ENCODE data around the gene CSRP1.
"Not testable (repeated sequence)": the region's sequence is repeated elsewhere in the genome, so short reads cannot be mapped to it uniquely, and the experiment has no call there.

The CSRP1 gene

DNA sequence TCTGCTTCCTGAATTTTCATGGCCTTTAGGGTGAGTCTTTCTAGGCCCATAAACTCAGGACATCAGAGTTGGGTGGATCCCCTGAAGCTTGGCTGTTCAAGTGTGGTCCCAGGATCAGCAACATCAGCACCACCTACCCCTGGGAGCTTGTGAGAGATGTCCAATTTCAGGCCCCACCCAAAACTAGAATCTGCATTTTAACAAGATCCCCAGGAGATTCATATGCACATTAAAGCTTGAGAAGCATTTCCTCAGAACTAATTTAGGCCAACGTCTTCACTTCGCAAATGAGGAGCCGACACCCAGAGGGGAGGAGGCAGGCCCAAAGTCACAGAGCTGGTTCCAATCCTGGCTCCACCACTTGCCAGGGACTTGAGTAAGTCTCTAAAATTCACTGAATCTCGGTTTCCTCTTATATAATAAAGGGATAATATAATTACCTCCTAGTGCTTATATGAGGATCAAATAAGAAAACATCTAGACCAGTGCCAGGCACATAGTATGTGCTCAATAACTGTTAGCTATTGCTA lies 27.7 kb downstream of the CSRP1 start:
- TF ChIP-seq, protein P1, sequence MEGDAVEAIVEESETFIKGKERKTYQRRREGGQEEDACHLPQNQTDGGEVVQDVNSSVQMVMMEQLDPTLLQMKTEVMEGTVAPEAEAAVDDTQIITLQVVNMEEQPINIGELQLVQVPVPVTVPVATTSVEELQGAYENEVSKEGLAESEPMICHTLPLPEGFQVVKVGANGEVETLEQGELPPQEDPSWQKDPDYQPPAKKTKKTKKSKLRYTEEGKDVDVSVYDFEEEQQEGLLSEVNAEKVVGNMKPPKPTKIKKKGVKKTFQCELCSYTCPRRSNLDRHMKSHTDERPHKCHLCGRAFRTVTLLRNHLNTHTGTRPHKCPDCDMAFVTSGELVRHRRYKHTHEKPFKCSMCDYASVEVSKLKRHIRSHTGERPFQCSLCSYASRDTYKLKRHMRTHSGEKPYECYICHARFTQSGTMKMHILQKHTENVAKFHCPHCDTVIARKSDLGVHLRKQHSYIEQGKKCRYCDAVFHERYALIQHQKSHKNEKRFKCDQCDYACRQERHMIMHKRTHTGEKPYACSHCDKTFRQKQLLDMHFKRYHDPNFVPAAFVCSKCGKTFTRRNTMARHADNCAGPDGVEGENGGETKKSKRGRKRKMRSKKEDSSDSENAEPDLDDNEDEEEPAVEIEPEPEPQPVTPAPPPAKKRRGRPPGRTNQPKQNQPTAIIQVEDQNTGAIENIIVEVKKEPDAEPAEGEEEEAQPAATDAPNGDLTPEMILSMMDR (IDR thresholded peaks at IDR 0.05; ENCODE audit: low read depth, low read length) = no peak
- DNase-seq (ENCODE audit: low read depth in 2 of 2) = no peak
- no peak overlapping the region for H3K4me3 ChIP-seq (replicated peaks in 1 of 2; ENCODE audit: low read depth in 2 of 2, low read length in 2 of 2)

- DNase-seq (ENCODE audit: low read depth in 2 of 2); H3K4me3 ChIP-seq (replicated peaks in 1 of 2; ENCODE audit: low read depth in 2 of 2, low read length in 2 of 2): not testable (repeated sequence)
Observed at GRCh38 chr1:201478666-201479065, 28.3 kb downstream of the CSRP1 start.

GRCh38 chr1:201476670-201477344 lies 30.1 kb downstream of the CSRP1 start:
- H3K4me3 ChIP-seq (replicated peaks in 1 of 2; ENCODE audit: low read depth in 2 of 2, low read length in 2 of 2) = no peak overlapping the region
- TF ChIP-seq, protein P1 (IDR thresholded peaks at IDR 0.05; ENCODE audit: low read depth, low read length) = no peak
- DNase-seq (ENCODE audit: low read depth in 2 of 2) = no peak

DNA sequence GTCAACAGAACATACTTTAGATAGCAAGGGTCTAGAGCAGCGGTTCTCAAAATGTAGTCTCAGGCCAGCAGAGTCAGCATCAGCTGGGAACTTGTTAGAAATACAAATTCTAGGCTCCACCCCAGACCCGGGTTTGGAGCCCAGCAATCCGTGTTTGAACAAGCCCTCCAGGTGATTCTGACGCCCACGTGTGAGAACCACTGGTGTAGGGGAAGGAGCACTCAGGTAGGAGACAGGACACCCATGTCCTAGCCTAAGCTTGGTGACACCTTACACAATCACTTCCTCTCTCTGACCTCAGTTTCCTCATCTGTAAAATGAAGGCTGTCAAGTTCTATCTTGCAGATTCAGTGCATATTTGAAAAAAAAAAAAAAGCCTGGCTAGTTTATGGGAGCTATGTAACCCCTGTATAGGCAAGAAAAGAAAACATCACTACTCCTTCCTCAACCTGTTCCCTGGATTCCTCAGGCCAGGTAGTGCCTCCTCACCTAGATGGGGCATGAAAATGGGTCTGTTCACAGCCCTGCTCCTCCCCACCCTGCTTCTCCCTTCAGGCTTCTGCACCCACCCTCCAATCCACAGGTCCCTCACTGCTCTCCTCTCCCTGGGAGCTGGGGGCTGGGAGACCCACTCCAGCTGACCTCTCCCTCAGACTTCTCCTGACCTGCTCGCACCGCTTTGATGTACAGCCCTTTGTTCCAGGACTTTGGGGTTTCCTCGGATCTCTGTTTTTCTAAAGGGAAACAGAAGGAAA lies 30.8 kb downstream of the CSRP1 start:
- no peak for DNase-seq (ENCODE audit: low read depth in 2 of 2)
- TF ChIP-seq, protein P1 (IDR thresholded peaks at IDR 0.05; ENCODE audit: low read depth, low read length) = no peak
- no peak overlapping the region for H3K4me3 ChIP-seq (replicated peaks in 1 of 2; ENCODE audit: low read depth in 2 of 2, low read length in 2 of 2)

DNA sequence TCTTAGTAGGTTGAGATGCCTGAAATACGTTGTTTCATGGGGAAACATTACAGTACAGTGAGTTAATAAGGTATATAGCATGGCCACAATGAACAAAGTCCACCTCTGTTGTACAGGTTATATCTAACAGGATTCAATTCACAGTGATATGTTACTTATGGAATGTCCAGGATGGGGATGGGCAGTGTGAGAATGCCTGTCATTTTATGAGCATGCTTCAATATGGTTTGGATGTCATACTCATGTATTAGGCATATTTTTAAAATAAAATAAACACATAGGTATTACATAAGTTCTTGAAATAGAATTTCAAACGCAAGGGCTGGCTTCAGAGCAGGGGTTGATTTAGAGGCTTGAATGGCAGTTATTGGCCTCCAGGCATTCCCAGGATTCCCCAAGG lies 31.8 kb downstream of the CSRP1 start:
- TF ChIP-seq, protein P1 (IDR thresholded peaks at IDR 0.05; ENCODE audit: low read depth, low read length) = no peak
- DNase-seq (ENCODE audit: low read depth in 2 of 2) = no peak
- H3K4me3 ChIP-seq (replicated peaks in 1 of 2; ENCODE audit: low read depth in 2 of 2, low read length in 2 of 2) = no peak overlapping the region

GRCh38 chr1:201473296-201473695 lies 33.6 kb downstream of the CSRP1 start:
- DNase-seq (ENCODE audit: low read depth in 2 of 2) = no peak
- TF ChIP-seq, protein P1 (IDR thresholded peaks at IDR 0.05; ENCODE audit: low read depth, low read length) = no peak
- no peak overlapping the region for H3K4me3 ChIP-seq (replicated peaks in 1 of 2; ENCODE audit: low read depth in 2 of 2, low read length in 2 of 2)

DNA sequence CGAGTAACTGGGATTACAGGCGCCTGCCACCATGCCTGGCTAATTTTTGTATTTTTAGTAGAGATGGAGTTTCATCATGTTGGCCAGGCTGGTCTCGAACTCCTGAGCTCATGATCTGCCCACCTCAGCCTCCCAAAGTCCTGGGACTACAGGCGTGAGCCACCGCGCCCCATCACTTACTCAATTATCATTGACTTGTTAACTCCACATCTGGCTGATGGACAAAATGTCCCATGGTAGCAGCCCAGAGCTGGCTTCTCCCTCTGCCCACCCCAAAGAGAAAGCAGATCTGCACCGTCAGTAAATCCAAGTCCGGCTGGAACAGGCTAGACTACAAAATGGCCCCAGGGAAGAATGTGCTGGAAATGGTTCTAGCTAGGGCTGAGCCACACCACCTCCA lies 34.6 kb downstream of the CSRP1 start:
- not testable (repeated sequence) for H3K4me3 ChIP-seq (replicated peaks in 1 of 2; ENCODE audit: low read depth in 2 of 2, low read length in 2 of 2)

More for the DNA sequence above, 34.6 kb downstream of the CSRP1 start:
- not testable (repeated sequence) for DNase-seq (ENCODE audit: low read depth in 2 of 2)
